Measurements from ENCODE around the gene SLC12A2.

The SLC12A2 gene

GRCh38 chr5:128169401-128170017 is 85.9 kb downstream of the SLC12A2 start:
- no peak overlapping the region for H3K4me3 ChIP-seq (ENCODE audit: low read depth in 1 of 2, low read length in 2 of 2)
- no peak for DNase-seq
- no peaks in the 10 kb centered on the region for H3K79me2 ChIP-seq (ENCODE audit: insufficient read depth, low read length)
- no peaks in the 10 kb centered on the region for H4K20me1 ChIP-seq (ENCODE audit: insufficient read depth, low read length)
- no peak overlapping the region for H3K27ac ChIP-seq (ENCODE audit: low read length)
- H3K4me2 ChIP-seq (ENCODE audit: insufficient read depth, low read length): no peak overlapping the region
- H3K9me3 ChIP-seq (ENCODE audit: insufficient read depth, low read length, severe bottlenecking): no peaks in the 10 kb centered on the region
- H3K36me3 ChIP-seq (ENCODE audit: insufficient read depth, low read length): peaks cover 9% of the 10 kb centered on the region; the same call in 1 of the 2 replicates
- H2AFZ ChIP-seq (ENCODE audit: low read depth, low read length): no peak overlapping the region
- no peak overlapping the region for H3K9ac ChIP-seq (ENCODE audit: low read depth, low read length)
- no peak for ATAC-seq (ENCODE audit: insufficient read depth, low read depth)
- no peaks in the 10 kb centered on the region for H3K27me3 ChIP-seq (ENCODE audit: insufficient read depth, low read length, poor library complexity)
- no peak for TF ChIP-seq EZH2 (IDR thresholded peaks at IDR 0.05; ENCODE audit: borderline replicate concordance, low read depth, low read length, severe bottlenecking)
- TF ChIP-seq CTCF (IDR thresholded peaks at IDR 0.05; ENCODE audit: borderline replicate concordance, extremely low read depth, low read length, poor library complexity, severe bottlenecking): no peak
- no peaks in the 10 kb centered on the region for H3K4me1 ChIP-seq (ENCODE audit: insufficient read depth, low read length)

GRCh38 chr5:128172102-128172501 is 88.5 kb downstream of the SLC12A2 start:
- no peaks in the 10 kb centered on the region for H3K27me3 ChIP-seq (ENCODE audit: insufficient read depth, low read length, poor library complexity)

GRCh38 chr5:128174951-128175350 is 91.4 kb downstream of the SLC12A2 start:
- H3K9ac ChIP-seq (ENCODE audit: low read depth, low read length): no peak overlapping the region
- H3K9me3 ChIP-seq (ENCODE audit: insufficient read depth, low read length, severe bottlenecking): no peaks in the 10 kb centered on the region
- DNase-seq: no peak
- no peaks in the 10 kb centered on the region for H3K79me2 ChIP-seq (ENCODE audit: insufficient read depth, low read length)
- H3K36me3 ChIP-seq (ENCODE audit: insufficient read depth, low read length): peaks cover 11% of the 10 kb centered on the region; the same call in 1 of the 2 replicates
- no peak overlapping the region for H3K4me2 ChIP-seq (ENCODE audit: insufficient read depth, low read length)
- H4K20me1 ChIP-seq (ENCODE audit: insufficient read depth, low read length): no peaks in the 10 kb centered on the region
- no peak for ATAC-seq (ENCODE audit: insufficient read depth, low read depth)
- no peak overlapping the region for H3K4me3 ChIP-seq (ENCODE audit: low read depth in 1 of 2, low read length in 2 of 2)
- no peaks in the 10 kb centered on the region for H3K4me1 ChIP-seq (ENCODE audit: insufficient read depth, low read length)
- H3K27ac ChIP-seq (ENCODE audit: low read length): no peak overlapping the region
- H3K27me3 ChIP-seq (ENCODE audit: insufficient read depth, low read length, poor library complexity): no peaks in the 10 kb centered on the region
- H2AFZ ChIP-seq (ENCODE audit: low read depth, low read length): no peak overlapping the region
- TF ChIP-seq EZH2 (IDR thresholded peaks at IDR 0.05; ENCODE audit: borderline replicate concordance, low read depth, low read length, severe bottlenecking) (no peak), CTCF (IDR thresholded peaks at IDR 0.05; ENCODE audit: borderline replicate concordance, extremely low read depth, low read length, poor library complexity, severe bottlenecking) (no peak)

More at GRCh38 chr5:128172102-128172501, 88.5 kb downstream of the SLC12A2 start:
- Histone ChIP-seq H3K9ac (ENCODE audit: low read depth, low read length) (no peak overlapping the region), H3K27ac (ENCODE audit: low read length) (no peak overlapping the region), H3K4me3 (ENCODE audit: low read depth in 1 of 2, low read length in 2 of 2) (no peak overlapping the region), H3K79me2 (ENCODE audit: insufficient read depth, low read length) (no peaks in the 10 kb centered on the region), H3K36me3 (ENCODE audit: insufficient read depth, low read length) (peaks cover 9% of the 10 kb centered on the region; the same call in 1 of the 2 replicates), H4K20me1 (ENCODE audit: insufficient read depth, low read length) (no peaks in the 10 kb centered on the region), H2AFZ (ENCODE audit: low read depth, low read length) (no peak overlapping the region), H3K4me2 (ENCODE audit: insufficient read depth, low read length) (no peak overlapping the region), H3K9me3 (ENCODE audit: insufficient read depth, low read length, severe bottlenecking) (no peaks in the 10 kb centered on the region), H3K4me1 (ENCODE audit: insufficient read depth, low read length) (no peaks in the 10 kb centered on the region)
- no peak for DNase-seq
- no peak for ATAC-seq (ENCODE audit: insufficient read depth, low read depth)
- TF ChIP-seq EZH2 (IDR thresholded peaks at IDR 0.05; ENCODE audit: borderline replicate concordance, low read depth, low read length, severe bottlenecking) (no peak), CTCF (IDR thresholded peaks at IDR 0.05; ENCODE audit: borderline replicate concordance, extremely low read depth, low read length, poor library complexity, severe bottlenecking) (no peak)
